Urothelium cell line (cell line): ENCODE data around the gene USP6.
"Not testable (repeated sequence)": the region's sequence is repeated elsewhere in the genome, so short reads cannot be mapped to it uniquely, and the experiment has no call there.

Source experiments
- DNase-seq: peaks from one replicate; pipeline ENCODE4 v3.0.0; 2011; ENCODE audit warnings: low spot score, mixed read lengths
- FAIRE-seq: peaks from 2 replicates; lab custom pipeline; 2011; peaks lifted over from hg19 to GRCh38; lab: Jason Lieb, UNC

Gene USP6

DNA sequence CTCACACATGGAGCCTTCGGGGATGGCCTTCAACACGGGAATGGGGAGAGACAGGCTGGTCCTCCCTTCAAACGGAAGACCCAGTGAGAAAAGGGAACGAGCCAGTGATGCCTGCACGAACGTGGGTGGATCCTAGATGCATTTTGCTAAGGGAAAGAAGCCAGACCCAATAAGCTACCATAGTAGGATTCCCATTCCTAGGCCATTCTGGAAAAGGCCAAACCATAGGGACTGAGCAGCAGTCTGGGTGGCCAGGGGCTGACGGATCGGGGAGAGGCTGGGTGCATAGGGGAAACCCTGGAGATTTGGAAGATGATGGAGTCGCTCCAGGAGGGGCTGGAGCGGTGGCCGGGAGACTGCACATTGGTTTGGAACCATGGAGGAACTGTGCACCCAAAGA lies 18.7 kb downstream of the USP6 start:
- not testable (repeated sequence) for FAIRE-seq

DNA sequence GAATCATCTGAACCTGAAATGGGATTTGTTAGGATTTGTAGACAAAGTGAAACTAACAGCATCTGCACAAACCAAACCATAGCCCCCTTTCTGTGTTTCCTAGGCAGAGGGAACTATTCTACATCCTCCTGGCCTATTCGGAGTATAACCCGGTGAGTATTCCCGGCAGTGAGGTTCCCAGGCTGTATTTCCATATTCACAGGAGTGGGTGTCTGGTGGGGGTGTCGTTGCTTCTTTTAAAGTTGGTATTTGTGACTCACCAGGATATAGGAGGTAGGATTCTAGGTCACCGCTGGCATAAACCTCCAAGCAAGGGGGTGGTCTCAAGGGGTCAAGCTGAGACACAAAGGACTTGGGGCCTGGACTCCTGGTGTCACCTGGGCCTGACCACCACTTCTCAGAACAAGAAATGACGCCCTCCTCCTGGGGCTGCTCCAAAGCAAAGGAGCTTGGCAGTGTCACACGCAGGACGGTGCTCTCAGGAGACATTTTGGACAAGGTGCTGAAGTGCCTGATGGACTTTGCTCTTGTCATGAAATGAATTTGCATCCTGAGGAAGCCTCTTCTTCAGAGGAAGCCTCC lies 19.4 kb downstream of the USP6 start:
- not testable (repeated sequence) for FAIRE-seq, DNase-seq

More for the DNA sequence above, 18.7 kb downstream of the USP6 start:
- not testable (repeated sequence) for DNase-seq

- no peak for FAIRE-seq
- no peak for DNase-seq
Measured at GRCh38 chr17:5135726-5136579, 20.1 kb downstream of the USP6 start.

- not testable (repeated sequence) for DNase-seq, FAIRE-seq
Measured at GRCh38 chr17:5136580-5137412, 21.0 kb downstream of the USP6 start.

DNA sequence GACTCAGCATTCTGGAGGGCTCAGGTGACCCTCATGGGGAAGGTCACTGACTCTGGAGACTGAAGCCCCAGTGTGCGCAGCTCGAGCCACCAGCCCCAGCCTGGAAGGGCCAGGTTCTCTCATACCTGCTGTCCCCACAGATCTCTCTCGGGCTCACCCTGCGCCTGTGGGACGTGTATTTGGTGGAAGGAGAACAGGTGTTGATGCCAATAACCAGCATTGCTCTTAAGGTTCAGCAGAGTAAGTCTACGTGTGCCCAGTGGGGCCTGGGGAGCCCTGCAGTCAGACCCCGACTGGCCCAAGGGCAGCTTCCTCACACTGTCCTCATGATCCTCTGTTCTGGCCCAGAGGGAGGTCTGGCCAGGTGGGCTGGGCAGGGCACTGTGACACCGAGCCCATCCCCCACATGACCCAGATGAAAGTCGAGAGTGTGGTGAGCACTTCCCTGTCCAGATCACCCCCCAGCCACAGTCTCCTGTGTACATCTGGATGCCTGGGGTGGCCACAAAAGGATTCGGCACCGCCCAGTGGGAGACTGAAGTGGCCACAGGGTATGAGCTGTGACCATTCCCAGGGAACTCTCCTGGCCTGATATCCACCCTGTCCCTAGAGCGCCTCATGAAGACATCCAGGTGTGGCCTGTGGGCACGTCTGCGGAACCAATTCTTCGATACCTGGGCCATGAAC lies 21.8 kb downstream of the USP6 start:
- FAIRE-seq, DNase-seq: not testable (repeated sequence)

GRCh38 chr17:5138198-5138544 lies 22.3 kb downstream of the USP6 start:
- DNase-seq, FAIRE-seq: not testable (repeated sequence)

DNA sequence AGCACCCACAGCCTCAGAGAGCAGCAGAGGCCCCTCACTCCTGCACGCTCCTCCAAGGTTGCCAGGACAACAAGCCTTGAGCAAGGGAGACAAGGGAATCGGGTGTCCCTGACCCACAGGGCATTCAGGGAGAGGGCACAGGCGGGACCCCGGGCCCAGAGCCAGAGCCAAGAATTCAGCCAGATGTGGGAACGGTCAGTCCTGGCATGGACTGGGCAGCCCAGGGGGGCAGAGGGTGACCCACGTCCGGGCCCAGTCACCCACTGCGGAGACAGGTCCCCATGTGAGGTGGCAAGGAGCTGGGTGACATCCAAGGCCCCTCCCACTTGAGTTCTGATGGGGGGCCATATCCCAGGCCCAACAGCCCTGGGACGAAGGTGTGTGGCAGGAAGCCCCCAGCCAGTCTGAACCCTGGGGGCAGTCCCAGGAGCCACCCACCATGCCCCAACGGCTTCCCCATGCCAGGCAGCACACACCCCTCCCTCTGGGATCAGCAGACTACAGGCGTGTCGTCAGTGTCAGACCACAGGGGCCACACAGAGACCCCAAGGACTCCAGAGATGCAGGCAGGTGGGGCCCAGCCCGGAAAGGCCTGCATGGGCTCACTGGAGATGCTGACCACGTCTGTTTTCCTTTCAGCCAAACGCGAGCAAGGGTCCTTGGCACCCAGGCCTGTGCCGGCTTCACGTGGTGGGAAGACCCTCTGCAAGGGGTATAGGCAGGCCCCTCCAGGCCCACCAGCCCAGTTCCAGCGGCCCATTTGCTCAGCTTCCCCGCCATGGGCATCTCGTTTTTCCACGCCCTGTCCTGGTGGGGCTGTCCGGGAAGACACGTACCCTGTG lies 23.0 kb downstream of the USP6 start:
- DNase-seq (no peak), FAIRE-seq (no peak)

DNA sequence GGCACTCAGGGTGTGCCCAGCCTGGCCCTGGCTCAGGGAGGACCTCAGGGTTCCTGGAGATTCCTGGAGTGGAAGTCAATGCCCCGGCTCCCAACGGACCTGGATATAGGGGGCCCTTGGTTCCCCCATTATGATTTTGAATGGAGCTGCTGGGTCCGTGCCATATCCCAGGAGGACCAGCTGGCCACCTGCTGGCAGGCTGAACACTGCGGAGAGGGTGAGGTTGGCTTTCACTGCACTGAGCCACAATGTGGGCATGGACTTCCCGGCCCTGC lies 23.6 kb downstream of the USP6 start:
- FAIRE-seq (no peak), DNase-seq (no peak)

GRCh38 chr17:5142877-5143276 lies 27.0 kb downstream of the USP6 start:
- not testable (repeated sequence) for DNase-seq, FAIRE-seq

GRCh38 chr17:5146122-5146521 lies 30.3 kb downstream of the USP6 start:
- not testable (repeated sequence) for DNase-seq, FAIRE-seq

GRCh38 chr17:5160702-5161101 lies 44.9 kb downstream of the USP6 start:
- FAIRE-seq, DNase-seq: not testable (repeated sequence)

DNA sequence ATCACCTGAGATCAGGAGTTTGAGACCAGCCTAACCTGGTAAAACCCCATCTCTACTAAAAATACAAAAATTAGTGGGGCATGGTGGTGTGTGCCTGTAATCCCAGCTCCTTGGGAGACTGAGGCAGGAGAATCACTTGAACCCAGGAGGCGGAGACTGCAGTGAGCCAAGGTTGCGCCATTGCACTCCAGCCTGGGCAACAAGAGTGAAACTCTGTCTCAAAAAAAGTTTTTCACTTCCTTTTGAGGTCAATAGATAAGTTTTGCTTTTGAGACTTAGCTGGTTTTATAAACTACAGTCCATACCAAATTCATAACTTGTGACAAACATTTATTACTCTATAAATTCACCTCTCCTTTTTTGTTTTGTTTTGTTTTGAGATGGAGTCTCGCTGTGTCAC lies 46.0 kb downstream of the USP6 start:
- FAIRE-seq = not testable (repeated sequence)

GRCh38 chr17:5164436-5164835 lies 48.6 kb downstream of the USP6 start:
- no peak for DNase-seq
- FAIRE-seq = no peak

More for the DNA sequence above, 46.0 kb downstream of the USP6 start:
- DNase-seq = not testable (repeated sequence)

GRCh38 chr17:5165791-5166564 lies 50.1 kb downstream of the USP6 start:
- DNase-seq, FAIRE-seq: not testable (repeated sequence)

DNA sequence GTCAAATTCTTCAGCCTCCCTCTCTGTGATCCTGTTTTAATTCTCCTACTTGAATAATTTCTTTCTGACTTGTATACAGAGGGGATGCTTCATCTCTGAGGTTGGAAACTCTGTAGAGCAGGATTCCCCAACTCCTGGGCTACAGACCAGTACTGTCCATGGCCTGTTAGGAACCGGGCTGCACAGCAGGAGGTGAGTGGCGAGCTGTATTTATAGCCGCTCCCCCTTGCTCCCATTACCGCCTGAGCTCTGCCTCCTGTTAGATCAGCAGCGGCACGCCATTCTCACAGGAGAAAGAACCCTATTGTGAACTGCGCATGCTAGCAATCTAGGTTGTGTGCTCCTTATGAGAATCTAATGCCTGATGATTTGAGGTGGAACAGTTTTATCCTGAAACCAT lies 59.2 kb downstream of the USP6 start:
- not testable (repeated sequence) for DNase-seq, FAIRE-seq

GRCh38 chr17:5179003-5179402 lies 63.2 kb downstream of the USP6 start:
- DNase-seq = no peak
- FAIRE-seq = no peak

GRCh38 chr17:5181509-5182305 lies 65.9 kb downstream of the USP6 start:
- DNase-seq (no peak), FAIRE-seq (no peak)
